HCT116 (cell line): ENCODE results near the gene GTF2IRD1. TPM values are rescaled to one million over a fixed set of nuclear protein-coding genes. Genes with fewer than 3 reads are reported as not detected.

Source experiments
- ATAC-seq: fragments of 200-7000 bp; cut with Tn5 transposase; 2 replicates; pipeline ENCODE4 v1.9.1; 2020; ENCODE audit warnings: mild to moderate bottlenecking, moderate library complexity
- BruUV-seq: library from RNA; stranded (reverse); fragments of 400-500 nt; replicated peaks from 2 replicates; lab custom pipeline; 2021; lab: Mats Ljungman, UMichigan
- CTCF ChIA-PET: fragments of 300-600 bp; sonication (Branson Sonifier 250); formaldehyde crosslinking; loops from one replicate; lab custom pipeline; 2021; ENCODE audit warnings: antibody characterized with exemption; lab: Charles Lee
- POLR2A ChIA-PET: fragments of 300-600, 350-600 bp; sonication (Branson Sonifier 250); formaldehyde crosslinking; loops from one replicate; lab custom pipeline; 2021; ENCODE audit warnings: antibody characterized with exemption; lab: Charles Lee
- RAD21 ChIA-PET, 2 experiments: fragments of 300-600 bp; sonication (Branson Sonifier 250); formaldehyde crosslinking; loops; one replicate each; lab custom pipeline; 2023; ENCODE audit warnings: low total read pairs in 2 of 2; ENCODE audit not compliant: uncharacterized antibody in 2 of 2, unreplicated experiment in 2 of 2, low non-redundant PET in 1 of 2; lab: Charles Lee
- DNase-seq: peaks from one replicate; pipeline ENCODE4 v3.0.0-alpha.2; 2010; ENCODE audit warnings: low read depth, low spot score
- H2AFZ ChIP-seq: fragments of 200-600 bp; shearing (Covaris generic), sonication (generic); 2 replicates; pipeline ENCODE4 v1.6.1; 2017; ENCODE audit warnings: low read depth, mixed run types, mixed read lengths, antibody characterized with exemption, low read length; ENCODE audit not compliant: poor library complexity, severe bottlenecking
- H3K27ac ChIP-seq: 2 replicates; pipeline ENCODE4 v1.5.1; 2012; ENCODE audit warnings: low read depth, low read length
- H3K27me3 ChIP-seq: fragments of 200-600 bp; sonication (generic); 2 replicates; pipeline ENCODE4 v1.6.1; 2016; ENCODE audit warnings: mixed run types, low read length, mixed read lengths; ENCODE audit not compliant: insufficient read depth
- H3K36me3 ChIP-seq, 2 experiments: fragments of 200-500 bp in 1 of 2; fragments of 200-600 bp in 1 of 2; sonication (Bioruptor generic) in 1 of 2; sonication (generic) in 1 of 2; 2 replicates each; pipeline versions ENCODE4 v1.5.1 to v1.6.1; 2014 to 2016; ENCODE audit warnings: low read length in 2 of 2, inconsistent platforms in 1 of 2, mixed read lengths in 1 of 2, mixed run types in 1 of 2; ENCODE audit not compliant: insufficient read depth in 2 of 2, control insufficient read depth in 1 of 2
- H3K4me1 ChIP-seq, 2 experiments: fragments of 200-600 bp in 1 of 2; sonication (generic) in 1 of 2; 2 replicates each; pipeline versions ENCODE4 v1.5.1 to v1.6.1; 2012 to 2017; ENCODE audit warnings: low read length in 2 of 2, inconsistent platforms in 1 of 2, mild to moderate bottlenecking in 1 of 2, mixed read lengths in 1 of 2, mixed run types in 1 of 2, moderate library complexity in 1 of 2; ENCODE audit not compliant: insufficient read depth in 2 of 2, control insufficient read depth in 1 of 2
- H3K4me2 ChIP-seq: fragments of 200-600 bp; sonication (generic); 2 replicates; pipeline ENCODE4 v1.6.1; 2017; ENCODE audit warnings: mixed run types, low read length, mixed read lengths
- H3K4me3 ChIP-seq, 2 experiments: fragments of 200-600 bp in 1 of 2; sonication (generic) in 1 of 2; replicated peaks in 1 of 2; 2 replicates each; pipeline ENCODE4 v1.5.1; 2011 to 2016; ENCODE audit warnings: low read length in 2 of 2, control low read depth in 1 of 2, low read depth in 1 of 2, mild to moderate bottlenecking in 1 of 2, mixed read lengths in 1 of 2, mixed run types in 1 of 2
- H3K79me2 ChIP-seq: fragments of 200-600 bp; sonication (generic); 2 replicates; pipeline ENCODE4 v1.6.1; 2017; ENCODE audit warnings: mild to moderate bottlenecking, mixed run types, low read length, moderate library complexity, mixed read lengths; ENCODE audit not compliant: insufficient read depth
- H3K9ac ChIP-seq: fragments of 200-600 bp; sonication (generic); 2 replicates; pipeline ENCODE4 v1.6.1; 2016; ENCODE audit warnings: low read length, mixed read lengths
- H3K9me2 ChIP-seq: fragments of 200-600 bp; sonication (generic), shearing (Covaris generic); 2 replicates; pipeline ENCODE4 v1.6.1; 2017; ENCODE audit warnings: mixed run types, mild to moderate bottlenecking, moderate library complexity; ENCODE audit not compliant: insufficient read depth
- H3K9me3 ChIP-seq, 2 experiments: fragments of 200-500 bp in 1 of 2; fragments of 200-600 bp in 1 of 2; sonication (Bioruptor generic) in 1 of 2; sonication (generic) in 1 of 2; 2 replicates each; pipeline ENCODE4 v1.6.1; 2014 to 2017; ENCODE audit warnings: low read length in 2 of 2, mixed read lengths in 2 of 2, inconsistent platforms in 1 of 2, low read depth in 1 of 2, mild to moderate bottlenecking in 1 of 2, mixed run types in 1 of 2, moderate library complexity in 1 of 2; ENCODE audit not compliant: control insufficient read depth in 1 of 2, insufficient read depth in 1 of 2
- H4K20me1 ChIP-seq: fragments of 200-600 bp; sonication (generic), shearing (Covaris generic); 2 replicates; pipeline ENCODE4 v1.6.1; 2017; ENCODE audit warnings: mixed run types, mild to moderate bottlenecking, moderate library complexity; ENCODE audit not compliant: insufficient read depth
- ELF1 ChIP-seq: IDR thresholded peaks from 2 replicates; pipeline ENCODE4 v1.6.1; 2012; ENCODE audit warnings: low read depth, borderline replicate concordance
- RAD21 ChIP-seq: IDR thresholded peaks from 2 replicates; pipeline ENCODE4 v1.6.1; 2012; ENCODE audit warnings: low read depth, mild to moderate bottlenecking
- ZFX ChIP-seq: fragments of 450-650 bp; IDR thresholded peaks from 2 replicates; pipeline ENCODE4 v1.6.1; 2017
- intact Hi-C: fragments of 100-400 bp; cut with micrococcal nuclease; formaldehyde crosslinking; loops from 2 replicates; pipeline ENCODE4 v1.10.0; 2022
- total RNA-seq: library from RNA; stranded (reverse); gene quantifications from one replicate; pipeline ENCODE4 v1.2.1, GENCODE V29; 2021; ENCODE audit not compliant: unreplicated experiment

Gene GTF2IRD1
- total RNA-seq, 1 experiment from 2014 or later, result 34.5 TPM

GRCh38 chr7:74480861-74481417, 27.2 kb downstream of the GTF2IRD1 start:
- Histone ChIP-seq H4K20me1 (no peaks in the 10 kb centered on the region), H2AFZ (no peak overlapping the region), H3K27ac (peak overlapping the region; percentile 58), H3K4me2 (peak overlapping the region; percentile 49), H3K9me2 (no peaks in the 10 kb centered on the region), H3K36me3 (no peaks in the 10 kb centered on the region), H3K79me2 (peaks cover 52% of the 10 kb centered on the region), H3K9ac (peak overlapping the region; percentile 41), H3K4me3 (no peak overlapping the region), H3K27me3 (no peaks in the 10 kb centered on the region), H3K9me3 (no peaks in the 10 kb centered on the region), H3K4me1 (peaks cover 80 to 88% of the 10 kb centered on the region in 2 experiments)
- ATAC-seq, result no peak
- ChIA-PET POLR2A (no interaction called here), CTCF (no interaction called here), RAD21 (no interaction called here)
- no peak for TF ChIP-seq ZFX
- DNase-seq, result no peak
- no TSS peak for BruUV-seq
- intact Hi-C loops, result no loop called here

- Histone ChIP-seq H3K9ac (peak overlapping the region; percentile 41), H3K9me2 (no peaks in the 10 kb centered on the region), H3K4me2 (peak overlapping the region; percentile 49), H3K36me3 (no peaks in the 10 kb centered on the region), H3K27me3 (no peaks in the 10 kb centered on the region), H3K79me2 (peaks cover 57% of the 10 kb centered on the region), H3K4me3 (no peak overlapping the region), H2AFZ (no peak overlapping the region), H3K9me3 (no peaks in the 10 kb centered on the region), H3K27ac (peak overlapping the region; percentile 58), H3K4me1 (peaks cover 84 to 89% of the 10 kb centered on the region in 2 experiments), H4K20me1 (no peaks in the 10 kb centered on the region)
- CTCF ChIA-PET, result no interaction called here
- RAD21 ChIA-PET, result no interaction called here
- POLR2A ChIA-PET, result no interaction called here
- no peak for TF ChIP-seq RAD21
- TF ChIP-seq ELF1, result no peak
- BruUV-seq, result no TSS peak
- intact Hi-C loops, result no loop called here
- no peak for DNase-seq
- ATAC-seq, result 0 out of 2 replicates have a peak, but pooled peaks have one; percentile 35
These were observed 27.9 kb downstream of the GTF2IRD1 start for GRCh38 chr7:74481458-74482196.
